H1 (cell line): ENCODE data around the gene C19orf47. TPM values are rescaled to one million over a fixed set of nuclear protein-coding genes. Genes with fewer than 3 reads are reported as not detected.

Experiments used
- CTCF ChIA-PET: fragments of 300-600 bp; sonication (Branson Sonifier 250); formaldehyde crosslinking; loops from one replicate; lab custom pipeline; 2021; ENCODE audit not compliant: partially characterized antibody; lab: Charles Lee
- POLR2A ChIA-PET: fragments of 300-600 bp; sonication (Branson Sonifier 250); formaldehyde crosslinking; loops from one replicate; lab custom pipeline; 2021; ENCODE audit warnings: inconsistent platforms; ENCODE audit not compliant: partially characterized antibody; lab: Charles Lee
- DNase-seq, 2 experiments: peaks; one replicate each; pipeline versions ENCODE4 v3.0.0 to v3.0.0-alpha.2; 2010 to 2022; ENCODE audit warnings: low spot score in 2 of 2, low read depth in 1 of 2, mixed read lengths in 1 of 2
- FAIRE-seq: peaks from 2 replicates; lab custom pipeline; 2011; peaks lifted over from hg19 to GRCh38; lab: Jason Lieb, UNC
- H2AFZ ChIP-seq: 2 replicates; pipeline ENCODE4 v1.8.1; 2012; ENCODE audit warnings: low read length, inconsistent platforms
- H2AK5ac ChIP-seq: 2 replicates; pipeline ENCODE4 v1.6.1; 2013; ENCODE audit warnings: low read depth, low read length
- H2BK120ac ChIP-seq: replicated peaks from 2 replicates; pipeline ENCODE3; 2013; ENCODE audit warnings: low read depth, low read length, inconsistent platforms
- H2BK12ac ChIP-seq: 2 replicates; pipeline ENCODE4 v1.6.1; 2013; ENCODE audit warnings: low read depth, low read length
- H2BK15ac ChIP-seq: 2 replicates; pipeline ENCODE4 v1.6.1; 2013; ENCODE audit warnings: low read length
- H2BK20ac ChIP-seq: 2 replicates; pipeline ENCODE4 v1.6.1; 2013; ENCODE audit warnings: low read length
- H2BK5ac ChIP-seq: 2 replicates; pipeline ENCODE4 v1.6.1; 2013; ENCODE audit warnings: low read depth, low read length
- H3K14ac ChIP-seq: 2 replicates; pipeline ENCODE4 v1.6.1; 2013; ENCODE audit warnings: inconsistent platforms; ENCODE audit not compliant: insufficient read length
- H3K18ac ChIP-seq: 2 replicates; pipeline ENCODE4 v1.6.1; 2013; ENCODE audit warnings: low read length; ENCODE audit errors: extremely low read depth
- H3K23ac ChIP-seq: 2 replicates; pipeline ENCODE4 v1.6.1; 2013; ENCODE audit warnings: inconsistent platforms; ENCODE audit not compliant: insufficient read length
- H3K23me2 ChIP-seq: 2 replicates; pipeline ENCODE4 v1.6.1; 2013; ENCODE audit warnings: low read depth, low read length
- H3K27ac ChIP-seq: 2 replicates; pipeline ENCODE4 v1.6.1; 2011; ENCODE audit warnings: low read depth, low read length, inconsistent platforms
- H3K27me3 ChIP-seq, 4 experiments: replicated peaks in 1 of 4; 1 replicate in 1 of 4; 2 replicates in 3 of 4; pipeline versions ENCODE4 v1.6.1 to v1.8.1; 2011 to 2013; ENCODE audit warnings: low read length in 3 of 4, mild to moderate bottlenecking in 3 of 4, inconsistent platforms in 2 of 4, mixed read lengths in 2 of 4, moderate library complexity in 1 of 4; ENCODE audit not compliant: control insufficient read depth in 3 of 4, insufficient read depth in 3 of 4; ENCODE audit errors: extremely low read depth in 1 of 4
- H3K36me3 ChIP-seq, 4 experiments: 2 replicates each; pipeline versions ENCODE4 v1.6.1 to v1.8.1; 2011 to 2013; ENCODE audit warnings: mild to moderate bottlenecking in 4 of 4, low read length in 3 of 4, moderate library complexity in 2 of 4, control low read depth in 1 of 4, inconsistent platforms in 1 of 4; ENCODE audit not compliant: insufficient read depth in 4 of 4, control insufficient read depth in 2 of 4
- H3K4ac ChIP-seq: replicated peaks from 2 replicates; pipeline ENCODE3; 2013; ENCODE audit warnings: low read length, low read depth, mixed read lengths, inconsistent platforms; ENCODE audit not compliant: insufficient read length
- H3K4me1 ChIP-seq, 4 experiments: replicated peaks in 1 of 4; 1 replicate in 1 of 4; 2 replicates in 3 of 4; pipeline versions ENCODE4 v1.6.1 to v1.8.1; 2011 to 2013; ENCODE audit warnings: low read length in 3 of 4, inconsistent platforms in 2 of 4, mixed read lengths in 1 of 4; ENCODE audit not compliant: insufficient read depth in 4 of 4, control insufficient read depth in 3 of 4
- H3K4me2 ChIP-seq, 2 experiments: 2 replicates each; pipeline versions ENCODE4 v1.6.1 to v1.8.1; 2011 to 2013; ENCODE audit warnings: low read depth in 2 of 2, low read length in 2 of 2, control low read depth in 1 of 2, inconsistent platforms in 1 of 2, mild to moderate bottlenecking in 1 of 2; ENCODE audit not compliant: insufficient read depth in 1 of 2
- H3K4me3 ChIP-seq, 4 experiments: fragments of 200-600, 300-600 bp in 1 of 4; sonication (generic), shearing (Covaris generic), sonication (Bioruptor Twin) in 1 of 4; 2 replicates each; pipeline versions ENCODE4 v1.5.1 to v1.8.1; 2011 to 2016; ENCODE audit warnings: low read length in 4 of 4, low read depth in 3 of 4, control low read depth in 2 of 4, inconsistent platforms in 2 of 4, mild to moderate bottlenecking in 2 of 4, mixed read lengths in 1 of 4, moderate library complexity in 1 of 4; ENCODE audit not compliant: insufficient read depth in 2 of 4; ENCODE audit errors: extremely low read depth in 1 of 4
- H3K56ac ChIP-seq: replicated peaks from 2 replicates; pipeline ENCODE3; 2013; ENCODE audit warnings: low read depth, mild to moderate bottlenecking, mixed read lengths, low read length, inconsistent platforms; ENCODE audit not compliant: insufficient read length
- H3K79me1 ChIP-seq: 2 replicates; pipeline ENCODE4 v1.6.1; 2013; ENCODE audit warnings: low read depth, low read length, control low read depth
- H3K79me2 ChIP-seq, 2 experiments: 2 replicates each; pipeline versions ENCODE4 v1.6.1 to v1.8.1; 2012 to 2013; ENCODE audit warnings: low read length in 2 of 2, mild to moderate bottlenecking in 2 of 2, inconsistent platforms in 1 of 2; ENCODE audit not compliant: insufficient read depth in 2 of 2, control insufficient read depth in 1 of 2
- H3K9ac ChIP-seq, 4 experiments: replicated peaks in 1 of 4; 1 replicate in 1 of 4; 2 replicates in 3 of 4; pipeline versions ENCODE4 v1.6.1 to v1.8.1; 2011 to 2013; ENCODE audit warnings: low read depth in 3 of 4, low read length in 3 of 4, control low read depth in 2 of 4, mild to moderate bottlenecking in 2 of 4, moderate library complexity in 2 of 4, inconsistent platforms in 1 of 4; ENCODE audit errors: extremely low read depth in 1 of 4
- H3K9me3 ChIP-seq, 2 experiments: 2 replicates each; pipeline versions ENCODE4 v1.6.1 to v1.8.1; 2012 to 2013; ENCODE audit warnings: mild to moderate bottlenecking in 2 of 2, moderate library complexity in 2 of 2, control low read depth in 1 of 2, inconsistent platforms in 1 of 2, low read depth in 1 of 2, low read length in 1 of 2, mixed read lengths in 1 of 2; ENCODE audit not compliant: insufficient read depth in 2 of 2
- H4K20me1 ChIP-seq, 2 experiments: replicated peaks in 1 of 2; 2 replicates each; pipeline versions ENCODE3 to v1.8.1; 2011 to 2013; ENCODE audit warnings: inconsistent platforms in 2 of 2, low read length in 2 of 2, mild to moderate bottlenecking in 1 of 2; ENCODE audit not compliant: insufficient read depth in 2 of 2, control insufficient read depth in 1 of 2
- H4K5ac ChIP-seq: 2 replicates; pipeline ENCODE4 v1.6.1; 2013; ENCODE audit warnings: low read length, low read depth, mixed read lengths, inconsistent platforms; ENCODE audit not compliant: insufficient read length
- H4K8ac ChIP-seq: 2 replicates; pipeline ENCODE4 v1.8.0; 2013; ENCODE audit warnings: mild to moderate bottlenecking, moderate library complexity, low read length, inconsistent platforms; ENCODE audit not compliant: insufficient read depth; ENCODE audit errors: extremely low read depth
- H4K91ac ChIP-seq: replicated peaks from 2 replicates; pipeline ENCODE3; 2013; ENCODE audit warnings: low read length, mixed read lengths, inconsistent platforms; ENCODE audit not compliant: insufficient read length
- BCL11A ChIP-seq, 2 experiments: IDR thresholded peaks; one replicate each; pipeline ENCODE4 v1.6.1; 2011; ENCODE audit warnings: low read depth in 2 of 2, low read length in 2 of 2, mild to moderate bottlenecking in 2 of 2
- CEBPB ChIP-seq: IDR thresholded peaks from 2 replicates; pipeline ENCODE4 v1.6.1; 2012; ENCODE audit warnings: low read depth, low read length
- CREB1 ChIP-seq: IDR thresholded peaks from 2 replicates; pipeline ENCODE4 v1.6.1; 2012; ENCODE audit warnings: inconsistent platforms
- KDM5A ChIP-seq: fragments of 200-600 bp; IDR thresholded peaks from 2 replicates; pipeline ENCODE4 v1.7.1; 2012; ENCODE audit warnings: mild to moderate bottlenecking, low read length, inconsistent platforms, mixed read lengths
- RBBP5 ChIP-seq: IDR thresholded peaks from 2 replicates; pipeline ENCODE4 v1.7.1; 2012; ENCODE audit warnings: low read depth, mild to moderate bottlenecking, inconsistent platforms, low read length, moderate library complexity, borderline replicate concordance
- SIRT6 ChIP-seq: IDR thresholded peaks from one replicate; pipeline ENCODE4 v1.7.1; 2012; ENCODE audit warnings: low read length, inconsistent platforms
- SP4 ChIP-seq: IDR thresholded peaks from 2 replicates; pipeline ENCODE4 v1.6.1; 2012; ENCODE audit warnings: low read length, inconsistent platforms
- SRF ChIP-seq: IDR thresholded peaks from 2 replicates; pipeline ENCODE4 v1.6.1; 2011; ENCODE audit warnings: mild to moderate bottlenecking, low read depth, low read length, moderate library complexity
- USF2 ChIP-seq: IDR thresholded peaks from 2 replicates; pipeline ENCODE4 v1.6.1; 2011; ENCODE audit warnings: low read length, improper control_type of control experiment
- WGBS, 2 experiments: shearing (Covaris generic) in 1 of 2; methylation state at CpG; one replicate each; pipeline versions ENCODE4 v1.1.6 to v1.1.7; 2013 to 2015; ENCODE audit warnings: low lambda C conversion rate in 2 of 2, mixed read lengths in 2 of 2, inconsistent platforms in 1 of 2, low coverage in 1 of 2, missing lambda C conversion rate in 1 of 2; ENCODE audit not compliant: insufficient replicate concordance in 2 of 2, insufficient coverage in 1 of 2, insufficient read length in 1 of 2; ENCODE audit errors: extremely low coverage in 1 of 2, missing lambda C conversion rate in 1 of 2; 5-methylcytosine and 5-hydroxymethylcytosine counted together
- polyA plus RNA-seq, 7 experiments: library from polyadenylated mRNA; depleted of rRNA in 3 of 7; stranded (reverse) in 5 of 7; unstranded in 2 of 7; fragments of >200 nt in 5 of 7; fragments of 200-250 nt in 2 of 7; gene quantifications; 1 replicate in 5 of 7; 2 replicates in 1 of 7; 4 replicates in 1 of 7; pipeline versions ENCODE4 v1.2.1 to v1.2.3, GENCODE V29; 2011 to 2013; ENCODE audit warnings: missing spikeins in 2 of 7, mixed read lengths in 2 of 7
- total RNA-seq: library from RNA; stranded (reverse); fragmentation: NEBNext Ultra II Directional; extraction: Animal tissue kit (Norgen Biotek cat#: 25700); gene quantifications from 2 replicates; pipeline ENCODE4 v1.2.1, GENCODE V29; 2021
- TF ChIP-seq, protein P1 (sequence below): IDR thresholded peaks from 2 replicates; pipeline ENCODE4 v1.6.1; 2012; ENCODE audit warnings: low read length, inconsistent platforms

C19orf47 gene
- total and polyA plus RNA-seq, 2 of the 8 experiments (the other 6 are each of a cell fraction or from before 2014, with no cell fraction given) = 17.8 to 27.3 TPM

DNA sequence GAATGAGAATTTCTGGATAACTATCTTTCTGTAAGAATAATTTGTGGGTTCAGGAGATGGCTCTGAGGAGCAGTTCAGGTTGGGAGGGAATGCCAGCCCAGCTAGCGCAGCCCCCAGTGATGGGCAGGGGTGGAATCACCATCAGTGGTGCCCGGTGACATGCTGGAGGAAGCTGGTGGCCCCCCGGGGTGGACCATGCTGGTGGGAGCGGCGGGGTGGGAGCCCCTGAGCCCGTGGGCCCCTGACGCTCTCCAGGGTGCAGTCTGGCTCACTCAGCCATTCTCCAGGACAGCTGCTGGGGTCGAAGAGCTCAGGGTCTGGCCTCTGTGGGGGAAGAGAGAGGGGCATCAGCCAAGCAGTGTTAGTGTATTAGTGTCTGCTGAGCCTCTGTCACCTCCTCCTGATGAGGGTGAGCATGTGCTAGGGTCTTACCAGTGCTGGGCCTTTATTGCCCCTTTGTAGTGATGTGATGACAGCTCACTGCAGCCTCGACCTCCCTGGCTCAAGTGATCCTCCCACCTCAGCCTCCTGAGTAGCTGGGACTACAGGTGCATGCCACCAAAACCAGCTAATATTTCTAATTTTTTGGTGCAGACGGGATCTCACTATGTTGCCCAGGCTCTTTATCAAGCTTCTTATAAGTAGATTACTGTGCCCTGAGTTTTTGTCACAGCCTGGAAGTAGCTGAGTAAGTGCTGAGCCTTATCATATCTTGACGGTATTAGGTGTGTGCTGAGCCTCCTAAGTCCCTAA lies 31.4 kb upstream of the C19orf47 start:
- Histone ChIP-seq H3K79me1 (no peaks in the 10 kb centered on the region), H3K79me2 (no peaks in the 10 kb centered on the region), H3K27me3 (no peaks in the 10 kb centered on the region), H3K23me2 (no peaks in the 10 kb centered on the region), H3K27ac (no peak overlapping the region), H3K14ac (no peak overlapping the region), H3K56ac (no peak overlapping the region), H3K9ac (no peak overlapping the region), H4K91ac (no peak overlapping the region), H3K18ac (no peak overlapping the region), H2BK15ac (no peak overlapping the region), H4K20me1 (peaks cover 0 to 12% of the 10 kb centered on the region in 2 experiments), H3K36me3 (peaks cover 6 to 20% (median 12%) of the 10 kb centered on the region in 4 experiments; a peak in 7 of 8 replicates), H2AK5ac (no peak overlapping the region), H4K8ac (no peak overlapping the region), H3K4me1 (peaks cover 0 to 4% (median 0%) of the 10 kb centered on the region in 4 experiments; a peak in 2 of 7 replicates), H2BK12ac (no peak overlapping the region; the same call in 1 of the 2 replicates), H3K4me3 (no peak overlapping the region), H3K4me2 (no peak overlapping the region), H3K4ac (no peak overlapping the region), H4K5ac (no peak overlapping the region), H3K9me3 (no peaks in the 10 kb centered on the region), H2BK20ac (no peak overlapping the region), H2BK120ac (no peak overlapping the region), H3K23ac (no peak overlapping the region), H2AFZ (no peak overlapping the region), H2BK5ac (no peak overlapping the region)
- FAIRE-seq (no peak), DNase-seq (no peak)
- 90% methylated on average over 10 of the region's 11 CpGs; no CpG with 5 or more reads in 1 of the 2 experiments for WGBS, 2 experiments
- CTCF ChIA-PET = interaction anchor here (1.6 to 4.2 kb wide), 4 partner anchors 9 to 74 kb away, joined by 5 to 19 read pairs (median 10); no protein-coding TSS in a partner anchor
- POLR2A ChIA-PET = interaction anchor here (0.7 to 4.1 kb wide), 9 partner anchors 9 to 48 kb away, joined by 3 to 25 read pairs (median 4); no protein-coding TSS in a partner anchor
- TF ChIP-seq SRF (no peak), RBBP5 (no peak), SIRT6 (no peak), KDM5A (no peak), CREB1 (no peak), CEBPB (no peak), SP4 (no peak), BCL11A (IDR thresholded peaks at IDR 0.05; ENCODE audit: low read depth in 2 of 2, low read length in 2 of 2) (no peak), USF2 (no peak)
- TF ChIP-seq, protein P1, sequence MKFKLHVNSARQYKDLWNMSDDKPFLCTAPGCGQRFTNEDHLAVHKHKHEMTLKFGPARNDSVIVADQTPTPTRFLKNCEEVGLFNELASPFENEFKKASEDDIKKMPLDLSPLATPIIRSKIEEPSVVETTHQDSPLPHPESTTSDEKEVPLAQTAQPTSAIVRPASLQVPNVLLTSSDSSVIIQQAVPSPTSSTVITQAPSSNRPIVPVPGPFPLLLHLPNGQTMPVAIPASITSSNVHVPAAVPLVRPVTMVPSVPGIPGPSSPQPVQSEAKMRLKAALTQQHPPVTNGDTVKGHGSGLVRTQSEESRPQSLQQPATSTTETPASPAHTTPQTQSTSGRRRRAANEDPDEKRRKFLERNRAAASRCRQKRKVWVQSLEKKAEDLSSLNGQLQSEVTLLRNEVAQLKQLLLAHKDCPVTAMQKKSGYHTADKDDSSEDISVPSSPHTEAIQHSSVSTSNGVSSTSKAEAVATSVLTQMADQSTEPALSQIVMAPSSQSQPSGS = no peak
